Skeletal muscle satellite cell (primary cell): ENCODE results near the gene APC2. TPM values are rescaled to one million over a fixed set of nuclear protein-coding genes. Genes with fewer than 3 reads are reported as not detected.

Source experiments
- H3K27me3 ChIP-seq: 2 replicates; pipeline ENCODE4 v1.7.0; 2013; ENCODE audit warnings: low read length; ENCODE audit not compliant: control insufficient read depth, insufficient read depth
- H3K36me3 ChIP-seq: 2 replicates; pipeline ENCODE4 v1.7.0; 2013; ENCODE audit warnings: mild to moderate bottlenecking, control low read depth, low read length; ENCODE audit not compliant: insufficient read depth
- H3K4me1 ChIP-seq: 2 replicates; pipeline ENCODE4 v1.7.0; 2013; ENCODE audit warnings: low read length; ENCODE audit not compliant: control insufficient read depth, insufficient read depth
- H3K4me2 ChIP-seq: 2 replicates; pipeline ENCODE4 v1.7.0; 2013; ENCODE audit warnings: mild to moderate bottlenecking, low read length
- H3K4me3 ChIP-seq: 2 replicates; pipeline ENCODE4 v1.7.0; 2013; ENCODE audit warnings: low read length
- H3K9ac ChIP-seq: 2 replicates; pipeline ENCODE4 v1.7.0; 2013; ENCODE audit warnings: mild to moderate bottlenecking, low read depth, low read length, moderate library complexity
- H3K9me3 ChIP-seq: replicated peaks from 2 replicates; pipeline ENCODE4 v1.7.0; 2013; ENCODE audit warnings: mild to moderate bottlenecking, control low read depth, low read length
- total RNA-seq: library from RNA; depleted of rRNA; stranded (reverse); fragments of >200 nt; gene quantifications from 2 replicates; pipeline ENCODE4 v1.2.3, GENCODE V29; 2012; rRNA removed

The APC2 gene
- total RNA-seq = under 0.01 and 0.51 TPM in 2 replicates

- no peak within 1 kb of the TSS for H3K9ac ChIP-seq
Measured at GRCh38 chr19:1449467-1450442, at the start of gene APC2. TSS of gene APC2 (plus strand) at chr19:1450121. CDS start at chr19:1453002, 2,881 bp downstream.

GRCh38 chr19:1400281-1401137 lies 49.4 kb upstream of the APC2 start:
- peaks cover 21% of the 10 kb centered on the region for H3K4me1 ChIP-seq
- H3K36me3 ChIP-seq = no peaks in the 10 kb centered on the region
- peak overlapping the region; percentile 78 for H3K9ac ChIP-seq
- H3K4me2 ChIP-seq = peak overlapping the region; percentile 93
- no peaks in the 10 kb centered on the region for H3K9me3 ChIP-seq
- no peaks in the 10 kb centered on the region for H3K27me3 ChIP-seq
- H3K4me3 ChIP-seq = peak overlapping the region; percentile 80

More at GRCh38 chr19:1449467-1450442, at the start of gene APC2:
- Histone ChIP-seq H3K27me3 (peaks cover 74% of the 10 kb centered on the region), H3K9me3 (no peaks in the 10 kb centered on the region), H3K36me3 (no peaks in the 10 kb centered on the region), H3K4me1 (peaks cover 23% of the 10 kb centered on the region), H3K4me3 (no peak within 1 kb of the TSS), H3K4me2 (peak within 1 kb of the TSS; percentile 22)

- no peaks in the 10 kb centered on the region for H3K36me3 ChIP-seq
- H3K4me2 ChIP-seq = peak within 1 kb of the TSS; percentile 93
- H3K9me3 ChIP-seq = no peaks in the 10 kb centered on the region
- H3K4me1 ChIP-seq = peaks cover 21% of the 10 kb centered on the region
- peak within 1 kb of the TSS; percentile 80 for H3K4me3 ChIP-seq
- H3K27me3 ChIP-seq = no peaks in the 10 kb centered on the region
- peak within 1 kb of the TSS; percentile 78 for H3K9ac ChIP-seq
Measured at GRCh38 chr19:1401138-1401888, 48.6 kb upstream of the APC2 start, which contains the start of gene GAMT. TSS of gene GAMT (minus strand) at chr19:1401542. CDS start at chr19:1401476, 66 bp downstream.

GRCh38 chr19:1401889-1402217 lies 48.1 kb upstream of the APC2 start:
- no peaks in the 10 kb centered on the region for H3K27me3 ChIP-seq
- peak overlapping the region; percentile 93 for H3K4me2 ChIP-seq
- no peaks in the 10 kb centered on the region for H3K36me3 ChIP-seq
- peaks cover 23% of the 10 kb centered on the region for H3K4me1 ChIP-seq
- no peaks in the 10 kb centered on the region for H3K9me3 ChIP-seq
- H3K9ac ChIP-seq = peak overlapping the region; percentile 78
- peak overlapping the region; percentile 80 for H3K4me3 ChIP-seq

GRCh38 chr19:1402411-1403070 lies 47.4 kb upstream of the APC2 start:
- no peaks in the 10 kb centered on the region for H3K36me3 ChIP-seq
- peak overlapping the region; percentile 37 for H3K4me2 ChIP-seq
- H3K9me3 ChIP-seq = no peaks in the 10 kb centered on the region
- no peak overlapping the region for H3K4me3 ChIP-seq
- H3K4me1 ChIP-seq = peaks cover 23% of the 10 kb centered on the region
- no peaks in the 10 kb centered on the region for H3K27me3 ChIP-seq
- no peak overlapping the region for H3K9ac ChIP-seq

- peak overlapping the region; percentile 69 for H3K4me3 ChIP-seq
- H3K4me1 ChIP-seq = peaks cover 41% of the 10 kb centered on the region
- H3K36me3 ChIP-seq = peaks cover 11% of the 10 kb centered on the region
- H3K9ac ChIP-seq = peak overlapping the region; percentile 72
- H3K27me3 ChIP-seq = no peaks in the 10 kb centered on the region
- no peaks in the 10 kb centered on the region for H3K9me3 ChIP-seq
- peak overlapping the region; percentile 85 for H3K4me2 ChIP-seq
Measured at GRCh38 chr19:1406774-1407527, 43.0 kb upstream of the APC2 start.

GRCh38 chr19:1407528-1408299 lies 42.2 kb upstream of the APC2 start, which contains the start of gene DAZAP1:
TSS of gene DAZAP1 (plus strand) at chr19:1407586. CDS start at chr19:1407774, 188 bp downstream.
- H3K9me3 ChIP-seq = no peaks in the 10 kb centered on the region
- peaks cover 14% of the 10 kb centered on the region for H3K36me3 ChIP-seq
- H3K4me3 ChIP-seq = peak within 1 kb of the TSS; percentile 95
- peak within 1 kb of the TSS; percentile 96 for H3K4me2 ChIP-seq
- H3K27me3 ChIP-seq = no peaks in the 10 kb centered on the region
- H3K9ac ChIP-seq = peak within 1 kb of the TSS; percentile 100
- peaks cover 46% of the 10 kb centered on the region for H3K4me1 ChIP-seq

GRCh38 chr19:1408300-1409203 lies 41.4 kb upstream of the APC2 start:
- Histone ChIP-seq H3K27me3 (no peaks in the 10 kb centered on the region), H3K4me3 (peak overlapping the region; percentile 95), H3K4me2 (peak overlapping the region; percentile 96), H3K9ac (peak overlapping the region; percentile 100), H3K36me3 (peaks cover 22% of the 10 kb centered on the region), H3K9me3 (no peaks in the 10 kb centered on the region), H3K4me1 (peaks cover 40% of the 10 kb centered on the region)
